T-helper 1 cell treated with Interleukin-12 subunit alpha and Interleukin-12 subunit beta and Interleukin-4 antibody, amounts not matched to agents 30 ng/mL and 1 ng/mL, for 36 hours (primary cell): ENCODE data around the gene RAB23. TPM values are rescaled to one million over a fixed set of nuclear protein-coding genes. Genes with fewer than 3 reads are reported as not detected.

ENCODE experiments used
- intact Hi-C: fragments of 100-400 bp; cut with micrococcal nuclease; formaldehyde crosslinking; loops from one replicate; pipeline ENCODE4 v1.15.1; 2024
- total RNA-seq: library from RNA; stranded (reverse); gene quantifications from 2 replicates; pipeline ENCODE4 v1.2.3, GENCODE V29; 2022

RAB23 gene
- total RNA-seq = 2.7 and 3.6 TPM in 2 replicates

- intact Hi-C loops = loop anchor here (1.0 to 5.0 kb wide), 8 partner anchors 50 to 739 kb away; partner anchors contain the start of genes BAG2 and KIAA1586
These were observed at the start of gene RAB23 for GRCh38 chr6:57221936-57222742. RAB23 (minus strand) TSS chr6:57222307; CDS start chr6:57210380, 11,927 bp downstream.

GRCh38 chr6:57268294-57268640, 46.2 kb upstream of the RAB23 start:
- intact Hi-C loops = loop anchor here (1.0 kb wide), 1 partner anchor 48 kb away; no protein-coding TSS in a partner anchor

- intact Hi-C loops = loop anchor here (1.0 kb wide), 1 partner anchor 49 kb away; no protein-coding TSS in a partner anchor
These were observed 45.6 kb upstream of the RAB23 start for GRCh38 chr6:57267586-57268293.

- intact Hi-C loops = no loop called here
These were observed 43.7 kb upstream of the RAB23 start for GRCh38 chr6:57265755-57266221.

- intact Hi-C loops = no loop called here
These were observed 41.6 kb upstream of the RAB23 start for GRCh38 chr6:57263739-57264138.

- intact Hi-C loops = no loop called here
These were observed 41.0 kb upstream of the RAB23 start for GRCh38 chr6:57262901-57263694.

GRCh38 chr6:57262488-57262887, 40.4 kb upstream of the RAB23 start:
- intact Hi-C loops = no loop called here

- intact Hi-C loops = no loop called here
These were observed 39.8 kb upstream of the RAB23 start for GRCh38 chr6:57261926-57262325.

- intact Hi-C loops = no loop called here
These were observed 37.0 kb upstream of the RAB23 start for GRCh38 chr6:57259064-57259463.

GRCh38 chr6:57257911-57258541, 35.9 kb upstream of the RAB23 start:
- intact Hi-C loops = no loop called here

- intact Hi-C loops = no loop called here
These were observed 34.4 kb upstream of the RAB23 start for GRCh38 chr6:57256541-57256940.

GRCh38 chr6:57255451-57256169, 33.5 kb upstream of the RAB23 start:
- intact Hi-C loops = no loop called here

- intact Hi-C loops = no loop called here
These were observed 32.1 kb upstream of the RAB23 start for GRCh38 chr6:57254055-57254717.

- intact Hi-C loops = no loop called here
These were observed 30.9 kb upstream of the RAB23 start for GRCh38 chr6:57252975-57253374.

- intact Hi-C loops = no loop called here
These were observed 30.0 kb upstream of the RAB23 start for GRCh38 chr6:57252137-57252536.

GRCh38 chr6:57250348-57250747, 28.2 kb upstream of the RAB23 start:
- intact Hi-C loops = no loop called here

- intact Hi-C loops = no loop called here
These were observed 26.3 kb upstream of the RAB23 start for GRCh38 chr6:57248311-57248895.

GRCh38 chr6:57247603-57248002, 25.5 kb upstream of the RAB23 start:
- intact Hi-C loops = no loop called here

- intact Hi-C loops = no loop called here
These were observed 24.2 kb upstream of the RAB23 start for GRCh38 chr6:57246307-57246706.

GRCh38 chr6:57243954-57244353, 21.8 kb upstream of the RAB23 start:
- intact Hi-C loops = no loop called here
